Fibroblast of lung (primary cell): ENCODE measurements around the gene VGLL3.

Source experiments
- CTCF ChIP-seq, 2 donors: IDR thresholded peaks in 1 of 2; conservative IDR thresholded peaks in 1 of 2; 1 replicate in 1 of 2; 2 replicates in 1 of 2; pipeline ENCODE4 v1.5.1; 2011 to 2012; ENCODE audit warnings: low read length in 2 of 2, control low read depth in 1 of 2, inconsistent platforms in 1 of 2, low read depth in 1 of 2, mild to moderate bottlenecking in 1 of 2
- EZH2 ChIP-seq: IDR thresholded peaks from 2 replicates; pipeline ENCODE4 v1.5.1; 2012; ENCODE audit warnings: low read length, control low read depth, mild to moderate bottlenecking; ENCODE audit errors: missing control alignments

DNA sequence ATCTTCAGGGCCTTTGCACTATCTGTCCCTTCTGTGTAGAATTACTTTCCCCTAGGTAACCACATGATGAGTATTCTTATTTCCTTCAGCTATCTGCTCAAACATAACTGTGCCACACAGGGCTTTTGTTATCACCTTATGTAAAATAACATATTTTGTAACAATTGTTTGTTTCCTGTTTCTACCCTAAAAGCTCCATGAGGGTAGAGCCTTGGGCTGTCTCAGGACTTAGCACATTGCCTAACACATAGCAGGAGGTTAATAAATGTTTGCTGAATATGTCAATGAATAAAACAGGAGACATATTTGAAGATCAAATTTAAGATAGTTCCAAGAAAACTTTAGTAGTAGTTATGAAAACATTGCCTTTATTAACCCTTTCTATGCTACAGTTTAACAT lies 14.7 kb downstream of the VGLL3 start:
- TF ChIP-seq CTCF (conservative IDR thresholded peaks at IDR 0.05 in 1 of 2, IDR thresholded peaks at IDR 0.05 in 1 of 2; ENCODE audit: low read depth in 1 of 2, low read length in 2 of 2) (no peak), EZH2 (no peak)
